Stimulated activated CD8-positive, alpha-beta memory T cell treated with anti-CD3 and anti-CD28 coated beads, Interleukin-7, amount 100 ng/mL, for 1 hour (primary cell): ENCODE measurements around the gene NPY1R.

Source experiments
- DNase-seq, 2 donors: peaks; one replicate each; pipeline ENCODE4 v3.0.0-alpha.2; 2020; ENCODE audit warnings: low read depth in 2 of 2

The NPY1R gene

GRCh38 chr4:163332526-163333406 is at the start of gene NPY1R:
Gene NPY1R (minus strand): TSS chr4:163332596. CDS start chr4:163326554, 6,042 bp downstream.
- DNase-seq, result no peak

GRCh38 chr4:163380703-163381102 is 48.3 kb upstream of the NPY1R start:
- no peak for DNase-seq

- no peak for DNase-seq
These were observed 46.3 kb upstream of the NPY1R start for GRCh38 chr4:163378661-163379060.

GRCh38 chr4:163372029-163372428 is 39.6 kb upstream of the NPY1R start:
- no peak for DNase-seq

GRCh38 chr4:163367651-163368050 is 35.3 kb upstream of the NPY1R start:
- DNase-seq, result no peak

GRCh38 chr4:163356104-163356503 is 23.7 kb upstream of the NPY1R start:
- DNase-seq, result no peak

GRCh38 chr4:163353054-163353453 is 20.7 kb upstream of the NPY1R start:
- no peak for DNase-seq

GRCh38 chr4:163350672-163351071 is 18.3 kb upstream of the NPY1R start:
- DNase-seq, result no peak

- no peak for DNase-seq
These were observed 12.0 kb upstream of the NPY1R start for GRCh38 chr4:163344147-163345125.

GRCh38 chr4:163343604-163344146 is 11.3 kb upstream of the NPY1R start, which contains the start of gene NPY5R:
Gene NPY5R (plus strand): TSS chr4:163343892. CDS start chr4:163350274, 6,382 bp downstream.
- DNase-seq, result no peak

- no peak for DNase-seq
These were observed 3.0 kb upstream of the NPY1R start for GRCh38 chr4:163335384-163335783.

GRCh38 chr4:163331629-163332376 is 593 bp downstream of the NPY1R start:
- DNase-seq, result no peak

- DNase-seq, result no peak
These were observed 1.3 kb downstream of the NPY1R start for GRCh38 chr4:163330916-163331628.

- no peak for DNase-seq
These were observed 15.3 kb downstream of the NPY1R start for GRCh38 chr4:163317110-163317509.

- no peak for DNase-seq
These were observed 22.9 kb downstream of the NPY1R start for GRCh38 chr4:163309466-163309865.

- no peak for DNase-seq
These were observed 29.3 kb downstream of the NPY1R start for GRCh38 chr4:163303069-163303468.

GRCh38 chr4:163300445-163300844 is 32.0 kb downstream of the NPY1R start:
- DNase-seq, result no peak

- DNase-seq, result no peak
These were observed 37.3 kb downstream of the NPY1R start for GRCh38 chr4:163295138-163295537.

- no peak for DNase-seq
These were observed 48.1 kb downstream of the NPY1R start for GRCh38 chr4:163284304-163284703.

GRCh38 chr4:163280703-163281519 is 51.5 kb downstream of the NPY1R start:
- no peak for DNase-seq
